DOHH2 (cell line): ENCODE data around the gene PDE8B.

Experiments
- H3F3A ChIP-seq: fragments of 200-600 bp; sonication (generic), shearing (Covaris generic); 2 replicates; pipeline ENCODE4 v1.6.0; 2016; ENCODE audit warnings: antibody characterized with exemption, mild to moderate bottlenecking; ENCODE audit not compliant: control insufficient read depth, insufficient read depth
- H3K27ac ChIP-seq: fragments of 200-600 bp; sonication (generic); 2 replicates; pipeline ENCODE4 v1.5.1; 2014; ENCODE audit warnings: low read depth, mild to moderate bottlenecking, low read length, moderate library complexity
- H3K27me3 ChIP-seq: fragments of 200-600 bp; sonication (generic); 2 replicates; pipeline ENCODE4 v1.6.1; 2014; ENCODE audit warnings: mild to moderate bottlenecking, low read length, mixed read lengths; ENCODE audit not compliant: control insufficient read depth
- H3K36me3 ChIP-seq: fragments of 200-600 bp; sonication (generic); 2 replicates; pipeline ENCODE4 v1.6.1; 2014; ENCODE audit warnings: mild to moderate bottlenecking, low read length, moderate library complexity, mixed read lengths; ENCODE audit not compliant: control insufficient read depth
- H3K4me1 ChIP-seq: fragments of 200-600 bp; sonication (generic); 2 replicates; pipeline ENCODE4 v1.6.1; 2014; ENCODE audit warnings: mild to moderate bottlenecking, low read length, mixed read lengths; ENCODE audit not compliant: control insufficient read depth
- H3K4me2 ChIP-seq: fragments of 200-600 bp; sonication (generic); 2 replicates; pipeline ENCODE4 v1.6.0; 2014; ENCODE audit warnings: mild to moderate bottlenecking, low read length, moderate library complexity
- H3K4me3 ChIP-seq: fragments of 200-600 bp; sonication (generic); 2 replicates; pipeline ENCODE4 v1.5.1; 2014; ENCODE audit warnings: mild to moderate bottlenecking, low read length, mixed read lengths
- H3K79me2 ChIP-seq: fragments of 200-600 bp; sonication (generic); 2 replicates; pipeline ENCODE4 v1.6.1; 2014; ENCODE audit warnings: mild to moderate bottlenecking, low read length, mixed read lengths; ENCODE audit not compliant: control insufficient read depth
- H3K9me2 ChIP-seq: fragments of 200-600 bp; sonication (generic); replicated peaks from 2 replicates; pipeline ENCODE4 v1.6.1; 2014; ENCODE audit warnings: mild to moderate bottlenecking, low read length, mixed read lengths; ENCODE audit not compliant: control insufficient read depth
- H3K9me3 ChIP-seq: fragments of 200-600 bp; sonication (generic); 2 replicates; pipeline ENCODE4 v1.6.1; 2014; ENCODE audit warnings: antibody characterized with exemption, low read length, mixed read lengths; ENCODE audit not compliant: control insufficient read depth, insufficient read depth
- H4K20me1 ChIP-seq: fragments of 200-600 bp; sonication (generic); 2 replicates; pipeline ENCODE4 v1.6.0; 2014; ENCODE audit warnings: low read depth, mild to moderate bottlenecking, antibody characterized with exemption, low read length, moderate library complexity; ENCODE audit not compliant: control insufficient read depth, insufficient read depth
- CTCF ChIP-seq: fragments of 200-600 bp; sonication (generic); IDR thresholded peaks from one replicate; pipeline ENCODE4 v1.5.1; 2014; ENCODE audit warnings: antibody characterized with exemption, mild to moderate bottlenecking, low read depth, low read length; ENCODE audit not compliant: poor library complexity, severe bottlenecking
- EZH2phosphoT487 ChIP-seq: fragments of 200-600 bp; sonication (generic); IDR thresholded peaks from 2 replicates; pipeline ENCODE4 v1.6.1; 2017; ENCODE audit warnings: borderline replicate concordance, mild to moderate bottlenecking, antibody characterized with exemption, low read length, moderate library complexity, mixed read lengths

PDE8B gene

DNA sequence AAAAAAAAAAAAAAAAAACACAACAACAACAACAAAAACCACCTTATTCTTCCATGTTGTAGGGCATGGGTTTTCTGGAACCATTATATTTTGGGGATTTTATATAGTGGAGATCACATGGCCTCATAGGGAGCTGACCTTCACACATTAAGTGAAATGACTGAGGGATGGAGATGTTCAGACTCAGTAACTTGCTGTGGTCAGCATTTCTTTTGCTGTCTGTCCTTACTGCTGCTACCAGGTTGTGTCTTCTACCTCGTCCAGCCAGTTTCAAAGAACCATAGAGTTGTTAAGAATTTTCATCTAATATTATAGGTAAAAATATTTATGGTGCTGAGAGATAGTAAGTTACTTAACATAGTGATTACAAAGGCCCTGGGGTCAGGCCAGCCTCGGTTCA, 107.6 kb downstream of the PDE8B start:
- H3K9me2 ChIP-seq = no peaks in the 10 kb centered on the region
- no peak overlapping the region for H3K4me3 ChIP-seq

DNA sequence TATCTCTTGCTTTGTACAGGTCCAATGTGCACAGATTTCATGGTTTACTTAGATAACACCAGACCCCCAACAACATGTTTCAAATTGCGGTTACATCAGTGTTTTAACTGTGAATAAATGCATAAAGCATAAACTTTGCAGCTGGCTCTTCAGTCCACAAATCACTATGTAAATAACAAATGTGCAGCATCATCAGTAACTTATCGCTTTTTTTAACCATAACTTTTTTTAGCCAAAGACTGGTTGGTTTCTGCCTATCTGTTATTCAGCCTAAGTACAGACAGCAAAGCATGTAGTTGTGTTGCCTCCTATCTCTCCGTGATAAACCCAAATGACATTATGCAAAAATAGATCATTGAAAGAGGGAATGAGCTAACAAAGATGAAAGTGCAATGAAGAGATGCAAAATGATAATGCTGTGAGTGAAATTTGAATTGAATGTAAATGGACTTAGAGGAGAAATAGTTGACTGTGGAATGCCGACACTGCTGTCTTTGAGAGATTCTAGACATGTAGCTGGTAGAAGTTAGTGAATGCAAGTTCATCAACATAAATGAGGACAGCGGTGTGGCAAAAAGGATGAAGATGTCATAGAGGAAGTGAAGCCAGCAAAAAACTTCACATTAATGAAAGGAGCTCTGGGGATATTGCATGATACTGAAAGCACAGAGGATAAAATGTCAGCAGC, 108.8 kb downstream of the PDE8B start:
- Histone ChIP-seq H3K4me3 (no peak overlapping the region), H3K79me2 (no peaks in the 10 kb centered on the region), H3K36me3 (no peaks in the 10 kb centered on the region), H3K27me3 (0 out of 2 replicates have a peak, but pooled peaks cover 3% of the 10 kb centered on the region), H3F3A (no peaks in the 10 kb centered on the region), H3K4me1 (no peaks in the 10 kb centered on the region), H3K27ac (no peak overlapping the region), H4K20me1 (no peaks in the 10 kb centered on the region), H3K4me2 (no peak overlapping the region), H3K9me2 (no peaks in the 10 kb centered on the region), H3K9me3 (no peaks in the 10 kb centered on the region)
- no peak for TF ChIP-seq CTCF
- no peak for TF ChIP-seq EZH2phosphoT487

More for the DNA sequence above, 107.6 kb downstream of the PDE8B start:
- Histone ChIP-seq H3K27me3 (0 out of 2 replicates have a peak, but pooled peaks cover 3% of the 10 kb centered on the region), H4K20me1 (no peaks in the 10 kb centered on the region), H3K79me2 (no peaks in the 10 kb centered on the region), H3F3A (no peaks in the 10 kb centered on the region), H3K4me2 (no peak overlapping the region), H3K9me3 (no peaks in the 10 kb centered on the region), H3K27ac (no peak overlapping the region), H3K36me3 (no peaks in the 10 kb centered on the region), H3K4me1 (no peaks in the 10 kb centered on the region)
- TF ChIP-seq EZH2phosphoT487 (no peak), CTCF (no peak)

DNA sequence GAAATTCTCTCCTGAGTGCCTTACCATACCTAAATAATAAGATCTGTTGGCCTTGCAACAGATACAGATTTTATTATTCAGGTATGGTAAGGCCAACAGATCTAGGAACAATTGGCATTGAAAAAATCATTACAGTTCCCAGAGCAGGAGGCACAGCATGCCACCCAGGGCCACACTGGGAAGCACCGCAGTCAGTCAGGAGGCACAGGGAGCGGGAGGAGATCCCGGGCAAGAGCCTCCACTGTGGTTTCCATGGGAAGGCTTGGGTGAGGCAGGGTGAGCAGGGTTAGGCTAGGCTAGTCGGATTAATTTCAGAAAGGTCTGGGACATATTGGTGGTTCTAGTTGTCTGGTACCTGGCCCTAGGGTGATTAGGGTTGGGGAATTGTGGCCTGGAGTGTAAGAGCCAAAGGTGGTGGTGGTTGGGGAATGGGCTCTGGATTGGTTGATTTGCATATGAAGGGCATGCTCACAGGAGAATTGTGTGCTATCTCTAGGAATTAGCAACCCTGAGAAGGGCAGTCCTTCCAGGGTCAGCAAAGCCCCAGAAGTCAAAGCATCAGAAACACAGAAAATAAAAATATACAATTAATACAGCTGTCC, 111.4 kb downstream of the PDE8B start:
- Histone ChIP-seq H3K27me3 (0 out of 2 replicates have a peak, but pooled peaks cover 3% of the 10 kb centered on the region), H3K4me3 (no peak overlapping the region), H3F3A (no peaks in the 10 kb centered on the region), H4K20me1 (no peaks in the 10 kb centered on the region), H3K79me2 (no peaks in the 10 kb centered on the region), H3K36me3 (no peaks in the 10 kb centered on the region), H3K4me1 (no peaks in the 10 kb centered on the region), H3K9me2 (no peaks in the 10 kb centered on the region), H3K9me3 (no peaks in the 10 kb centered on the region), H3K27ac (no peak overlapping the region), H3K4me2 (no peak overlapping the region)
- TF ChIP-seq EZH2phosphoT487 (no peak), CTCF (no peak)
